HG03097 (cell line): Measurements from ENCODE around the gene ZMYND8.
"Not testable (repeated sequence)": the region's sequence is repeated elsewhere in the genome, so short reads cannot be mapped to it uniquely, and the experiment has no call there.

Source experiments
- ATAC-seq: cut with Tn5 transposase; IDR thresholded peaks from one replicate; pipeline ENCODE4 v1.9.1; 2021; ENCODE audit not compliant: unreplicated experiment, low FRiP score

ZMYND8 gene

GRCh38 chr20:47272893-47273590 is 83.5 kb downstream of the ZMYND8 start:
- peak; percentile 44 for ATAC-seq

GRCh38 chr20:47271046-47271615 is 85.4 kb downstream of the ZMYND8 start:
- no peak for ATAC-seq

DNA sequence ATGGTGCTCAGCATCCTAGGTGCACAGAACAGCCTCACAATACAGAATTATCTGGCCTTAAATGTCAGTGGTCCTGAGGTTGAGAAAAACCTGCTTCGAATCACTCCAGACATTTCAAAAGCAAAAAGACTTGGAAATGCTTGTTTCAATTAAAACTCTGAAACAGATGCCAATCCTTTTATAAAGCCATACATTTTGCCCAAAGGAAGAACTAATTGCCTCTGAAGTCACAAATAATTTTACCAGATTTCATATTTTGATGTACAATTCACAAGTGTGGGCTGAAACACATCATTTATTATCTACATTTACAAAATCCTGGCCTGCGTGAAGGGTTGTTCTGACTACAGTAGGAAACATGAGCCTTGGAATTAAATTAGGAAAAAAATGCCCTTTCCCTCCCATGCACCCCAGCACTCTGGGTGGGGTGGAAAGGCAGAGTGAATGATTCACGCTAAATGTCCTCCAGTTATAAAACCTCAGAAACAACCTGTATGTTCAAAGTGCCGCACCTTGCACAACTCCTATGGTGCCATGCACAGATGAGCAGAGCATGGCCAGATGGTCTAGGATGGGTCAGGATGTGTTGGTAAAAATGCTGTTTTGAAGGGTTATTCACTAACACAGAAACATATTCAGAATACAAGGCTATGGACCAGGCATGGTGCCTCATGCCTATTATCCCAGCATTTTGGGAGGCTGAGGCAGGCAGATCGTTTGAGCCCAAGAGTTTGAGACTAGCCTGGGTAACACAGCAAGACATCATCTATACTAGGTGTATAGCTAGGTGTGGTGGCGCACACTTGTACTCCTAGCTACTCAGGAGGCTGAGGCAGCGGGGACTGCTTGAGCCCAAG is 87.0 kb downstream of the ZMYND8 start:
- ATAC-seq = no peak

- no peak for ATAC-seq
These were observed 88.9 kb downstream of the ZMYND8 start for GRCh38 chr20:47267621-47268020.

DNA sequence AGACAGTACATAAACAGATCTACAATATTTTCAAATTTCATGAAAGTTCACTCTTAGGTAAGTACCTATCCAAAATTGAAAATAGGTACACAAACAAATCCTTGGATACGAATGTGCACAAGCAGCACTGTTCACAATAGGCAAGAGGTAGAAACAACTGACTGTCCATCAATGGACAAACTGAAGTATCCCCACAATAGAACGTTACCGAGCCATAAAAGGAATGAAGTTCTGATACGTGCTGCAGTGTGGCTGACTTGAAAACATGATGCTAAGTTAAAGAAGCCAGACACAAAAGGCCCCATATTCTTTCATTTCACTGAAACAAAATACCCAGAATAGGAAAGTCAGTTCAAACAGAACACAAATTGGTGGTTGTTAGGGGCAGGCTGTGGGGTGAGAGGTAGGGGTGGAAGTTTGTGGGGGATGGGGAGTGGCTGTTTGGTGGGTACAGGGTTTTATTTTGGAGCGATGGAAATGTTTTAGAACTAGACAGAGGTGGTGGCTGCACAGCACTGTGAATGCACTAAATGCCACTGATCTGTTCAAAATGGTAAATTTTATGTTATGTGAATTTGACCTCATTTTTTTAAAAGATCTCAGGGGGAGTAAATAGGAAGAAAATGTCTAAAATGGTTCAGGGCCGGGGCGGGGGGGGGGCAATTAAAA is 89.5 kb downstream of the ZMYND8 start:
- no peak for ATAC-seq

DNA sequence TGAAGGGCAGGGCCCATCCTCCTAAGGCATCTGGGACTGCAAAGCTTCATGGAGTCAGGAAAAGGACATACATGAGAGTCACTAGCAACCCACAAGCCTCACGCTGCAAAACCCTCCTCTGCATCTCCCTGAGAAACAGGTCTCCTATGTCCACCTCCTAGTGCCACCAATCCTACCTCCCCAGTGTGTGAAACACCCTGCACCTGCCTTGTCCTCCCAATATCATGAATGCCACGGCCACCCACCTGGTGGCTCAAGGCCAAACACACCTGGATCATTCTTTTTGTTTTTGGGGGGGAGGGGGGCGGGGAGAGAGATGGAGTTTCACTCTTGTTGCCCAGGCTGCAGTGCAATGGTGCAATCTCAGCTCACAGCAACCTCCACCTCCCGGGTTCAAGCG is 90.5 kb downstream of the ZMYND8 start:
- ATAC-seq = no peak

GRCh38 chr20:47265214-47265613 is 91.3 kb downstream of the ZMYND8 start:
- no peak for ATAC-seq

- not testable (repeated sequence) for ATAC-seq
These were observed 92.2 kb downstream of the ZMYND8 start for GRCh38 chr20:47264137-47264769.

GRCh38 chr20:47263465-47264084 is 92.9 kb downstream of the ZMYND8 start:
- ATAC-seq = no peak

DNA sequence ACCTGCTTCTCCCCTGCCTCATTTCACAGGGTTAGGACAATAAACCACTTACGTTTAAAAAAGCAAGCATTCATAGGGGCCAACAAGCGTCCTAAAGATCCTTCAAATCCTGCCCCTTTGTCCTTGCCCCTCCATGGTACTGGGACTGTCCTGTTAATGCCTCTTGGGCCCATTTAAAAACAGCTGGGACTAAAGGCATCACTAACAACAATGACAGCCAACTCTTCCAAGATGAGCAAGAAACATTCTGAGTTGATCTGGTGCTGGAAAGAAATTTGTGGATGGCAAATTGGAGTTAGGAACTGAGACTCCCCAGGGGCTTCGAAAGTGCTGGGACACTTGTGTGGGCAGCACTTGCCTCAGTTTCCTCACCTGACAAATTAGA is 93.4 kb downstream of the ZMYND8 start:
- no peak for ATAC-seq

- ATAC-seq = peak; percentile 38
These were observed 94.0 kb downstream of the ZMYND8 start for GRCh38 chr20:47262365-47263013.

GRCh38 chr20:47262008-47262364 is 94.5 kb downstream of the ZMYND8 start:
- peak; percentile 10 for ATAC-seq

- ATAC-seq = not testable (repeated sequence)
These were observed 95.2 kb downstream of the ZMYND8 start for GRCh38 chr20:47261161-47261774.

- ATAC-seq = not testable (repeated sequence)
These were observed 95.9 kb downstream of the ZMYND8 start for GRCh38 chr20:47260540-47261126.

DNA sequence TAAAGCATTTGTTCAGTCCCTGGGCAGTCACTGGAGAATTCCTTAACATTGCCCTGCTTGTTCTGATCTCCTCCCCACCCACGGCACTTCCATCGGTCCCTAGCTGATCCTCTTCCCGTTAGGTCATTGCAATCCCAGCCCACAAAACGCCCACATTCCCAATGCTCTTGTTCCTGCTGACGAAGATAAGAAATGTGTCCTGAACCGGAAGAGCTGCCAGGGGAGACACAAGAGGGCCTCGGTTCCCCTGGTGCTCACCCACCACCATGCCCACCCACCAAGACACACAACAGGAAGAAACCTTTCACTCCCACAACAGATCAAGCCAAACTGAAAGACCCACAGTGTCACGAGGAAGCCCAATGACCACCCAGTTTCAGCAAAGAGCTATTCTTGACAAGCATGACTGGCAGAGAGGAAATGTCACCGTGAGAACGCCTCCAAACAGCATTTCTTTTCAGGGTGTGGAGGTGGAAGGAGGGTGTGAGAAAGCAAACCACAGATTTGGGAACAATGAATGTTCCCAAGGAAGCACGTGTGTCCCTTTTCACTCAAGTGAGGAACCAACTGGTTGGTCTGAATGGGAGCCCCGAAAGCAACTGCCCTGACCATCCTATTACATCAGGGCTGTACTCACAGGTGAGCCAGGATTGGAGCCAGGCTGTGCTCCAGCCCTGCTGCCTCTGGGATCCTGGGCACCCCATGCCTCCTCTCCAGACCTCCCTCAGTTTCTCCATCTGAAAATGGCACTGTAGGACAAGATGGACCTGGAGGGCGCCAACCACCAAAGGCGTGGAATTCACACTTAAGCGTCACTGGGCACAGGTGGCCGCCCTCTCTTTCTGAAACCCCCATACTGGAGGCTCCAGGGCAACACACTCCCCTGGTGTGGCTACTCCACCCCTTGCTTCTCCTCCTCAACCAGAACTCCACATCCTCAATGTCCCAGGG is 97.5 kb downstream of the ZMYND8 start:
- peak; percentile 42 for ATAC-seq

GRCh38 chr20:47257771-47258170 is 98.7 kb downstream of the ZMYND8 start:
- ATAC-seq = no peak

DNA sequence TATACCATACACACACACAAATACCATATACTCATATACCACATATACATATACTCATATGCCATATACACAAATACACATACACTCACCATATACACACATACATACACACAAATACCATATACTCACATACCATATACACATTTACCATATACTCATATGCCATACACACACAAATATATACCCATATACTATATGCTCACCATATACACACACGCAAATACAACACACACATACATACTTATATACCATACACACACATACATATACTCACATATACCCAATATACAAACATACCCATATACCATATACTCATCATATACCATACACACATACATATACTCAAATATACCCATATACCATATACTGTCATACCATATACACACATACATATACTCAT is 99.2 kb downstream of the ZMYND8 start:
- no peak for ATAC-seq
